HS-5 (cell line): ENCODE measurements around the gene ANK3.
"Not testable (repeated sequence)": the region's sequence is repeated elsewhere in the genome, so short reads cannot be mapped to it uniquely, and the experiment has no call there.

Experiments used
- DNase-seq: peaks from one replicate; pipeline ENCODE4 v3.0.0-alpha.2; 2012; ENCODE audit warnings: low read depth

ANK3 gene

DNA sequence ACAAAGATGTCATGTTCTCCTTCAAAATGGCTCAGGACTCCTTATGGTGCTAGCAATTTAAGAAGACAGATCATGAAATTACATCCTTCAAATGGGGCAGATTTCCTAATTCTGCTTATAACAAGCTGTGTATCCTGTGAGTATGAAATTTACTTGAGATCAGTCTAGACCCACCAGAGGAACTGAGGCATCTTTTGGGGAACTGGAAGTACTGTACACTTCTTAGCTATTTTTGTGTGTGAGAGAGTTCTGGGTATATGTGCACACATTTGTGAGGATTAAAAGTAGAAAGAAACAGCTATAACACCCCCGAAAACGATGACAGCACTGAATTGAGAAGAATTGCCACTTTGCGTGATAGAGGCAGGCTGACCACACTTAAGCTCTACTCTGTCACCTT is 296.4 kb downstream of the ANK3 start:
- no peak for DNase-seq

DNA sequence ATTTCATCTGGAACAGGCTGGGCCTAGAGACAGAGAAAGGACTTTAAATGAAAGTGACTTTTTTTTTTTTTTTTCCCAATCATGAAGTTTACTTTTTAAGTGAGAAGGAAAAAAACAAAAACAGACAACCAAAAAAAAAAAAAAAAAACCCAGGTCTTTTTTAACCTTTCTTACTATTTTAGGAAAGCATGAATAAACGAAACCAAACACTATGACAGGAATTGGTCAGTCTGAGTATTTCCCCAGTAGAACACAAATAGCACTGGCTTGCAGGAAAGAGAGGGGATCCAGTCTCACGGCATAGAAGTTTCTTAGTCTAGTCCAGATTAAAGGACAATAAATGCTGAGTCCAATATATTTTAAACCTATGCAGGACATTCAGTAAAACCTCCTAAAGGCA is 302.8 kb downstream of the ANK3 start:
- DNase-seq, result no peak

- no peak for DNase-seq
Observed at GRCh38 chr10:60086421-60086820, 303.3 kb downstream of the ANK3 start.

DNA sequence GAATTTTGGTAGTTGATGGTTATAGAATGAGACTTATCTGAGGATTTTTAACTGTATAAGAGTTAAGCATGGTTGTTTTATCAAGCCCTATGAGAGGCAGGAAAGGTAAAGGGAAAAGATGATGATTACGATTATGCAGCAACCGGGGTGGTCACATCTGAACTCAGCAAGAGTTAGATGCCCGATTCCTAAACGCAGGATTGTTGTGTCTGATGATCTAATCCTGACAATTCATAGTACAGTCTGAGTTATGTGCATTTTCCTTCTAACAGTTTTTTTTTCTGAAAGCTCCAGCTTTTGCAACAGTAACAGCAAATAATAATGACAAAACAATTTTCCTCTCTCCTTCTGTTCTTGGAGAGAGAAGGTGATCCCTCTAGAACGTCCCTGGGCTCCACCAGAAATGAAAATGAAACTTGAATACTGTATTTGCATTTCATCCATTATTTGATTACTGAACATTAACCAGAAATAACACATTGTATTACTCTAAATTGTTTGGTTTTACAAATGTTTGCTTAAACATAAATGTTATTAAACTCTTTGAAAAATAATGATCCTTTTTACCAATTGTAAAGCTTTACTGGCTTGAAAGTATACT is 306.8 kb downstream of the ANK3 start:
- DNase-seq, result no peak

DNA sequence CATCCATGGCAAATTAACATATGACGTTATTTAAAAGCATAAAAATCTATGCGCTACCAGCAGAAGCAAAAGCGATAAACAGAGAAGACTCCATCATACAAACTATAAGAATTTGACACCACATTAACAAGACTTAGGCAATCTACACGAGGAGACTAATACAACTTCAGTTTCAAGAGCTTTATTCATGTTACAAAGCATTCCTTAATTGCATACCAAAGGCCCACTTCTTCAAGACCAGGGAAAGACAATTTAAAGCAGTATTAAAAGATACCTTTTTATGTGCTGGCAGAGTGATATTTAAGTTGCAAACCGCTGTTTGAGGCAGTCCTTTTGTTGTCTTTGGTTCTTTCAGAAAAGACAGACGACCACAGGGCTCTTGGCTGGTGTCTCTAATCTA is 307.3 kb downstream of the ANK3 start:
- DNase-seq, result no peak

GRCh38 chr10:60073781-60074656 is 315.7 kb downstream of the ANK3 start:
- DNase-seq, result no peak

DNA sequence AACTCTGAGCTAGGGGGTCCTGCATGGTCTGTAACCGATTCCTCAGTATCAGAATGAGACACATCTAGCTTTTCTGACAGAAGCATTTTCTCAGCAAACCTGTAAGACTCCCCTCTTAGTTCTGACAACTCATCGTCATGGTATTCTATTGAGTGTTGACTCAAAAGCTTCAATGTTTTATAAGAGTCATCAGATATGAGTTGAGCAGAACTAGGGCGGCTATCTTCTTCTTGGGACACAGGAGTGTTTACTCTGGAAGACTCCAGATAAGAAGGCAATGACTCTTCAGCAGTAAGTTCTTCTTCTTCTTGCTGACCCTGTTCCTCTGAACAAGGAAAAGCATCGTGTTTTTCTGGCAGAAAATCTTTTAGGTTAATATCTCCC is 316.3 kb downstream of the ANK3 start:
- DNase-seq, result no peak

DNA sequence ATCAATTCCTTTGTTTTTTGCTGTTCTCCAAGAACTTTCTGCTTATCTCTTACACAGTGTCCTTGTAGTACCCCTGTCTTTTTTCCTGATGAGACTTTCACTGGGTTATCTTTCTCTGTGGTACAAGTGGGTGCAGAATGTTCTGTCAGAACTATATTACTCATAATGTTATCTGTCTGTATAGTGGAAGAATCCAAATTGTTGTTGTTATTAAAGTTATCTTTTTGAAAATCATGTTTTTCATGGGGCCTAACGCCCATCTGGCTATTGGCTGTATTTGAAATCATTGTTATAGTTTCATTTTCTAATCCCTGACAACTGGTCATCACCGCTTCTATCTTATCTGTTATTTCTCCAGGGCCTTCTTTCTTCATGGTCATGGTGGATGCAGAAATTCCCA is 320.4 kb downstream of the ANK3 start:
- no peak for DNase-seq

GRCh38 chr10:60050366-60050765 is 339.3 kb downstream of the ANK3 start:
- no peak for DNase-seq

DNA sequence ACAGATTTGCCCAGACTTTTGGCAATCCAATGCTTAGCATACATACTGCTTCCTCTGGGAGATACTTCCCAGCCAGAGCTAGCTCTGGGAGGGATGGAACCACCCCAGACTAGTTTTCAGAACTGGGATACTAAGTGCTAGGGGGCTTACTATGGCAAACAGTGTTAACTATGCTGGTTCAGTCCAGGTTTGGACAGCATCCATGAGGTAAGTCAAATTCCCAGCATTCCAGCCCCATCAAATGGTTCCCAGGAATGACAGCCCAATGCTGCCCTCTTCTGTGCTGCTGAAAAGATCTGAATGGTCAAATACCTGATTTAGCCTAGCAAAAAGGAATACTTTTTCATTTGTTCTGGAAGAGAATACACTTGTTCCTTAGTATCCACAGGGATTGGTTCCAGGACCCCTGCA is 341.6 kb downstream of the ANK3 start:
- peak; percentile 26 for DNase-seq

- no peak for DNase-seq
Observed at GRCh38 chr10:60045571-60045970, 344.1 kb downstream of the ANK3 start.

DNA sequence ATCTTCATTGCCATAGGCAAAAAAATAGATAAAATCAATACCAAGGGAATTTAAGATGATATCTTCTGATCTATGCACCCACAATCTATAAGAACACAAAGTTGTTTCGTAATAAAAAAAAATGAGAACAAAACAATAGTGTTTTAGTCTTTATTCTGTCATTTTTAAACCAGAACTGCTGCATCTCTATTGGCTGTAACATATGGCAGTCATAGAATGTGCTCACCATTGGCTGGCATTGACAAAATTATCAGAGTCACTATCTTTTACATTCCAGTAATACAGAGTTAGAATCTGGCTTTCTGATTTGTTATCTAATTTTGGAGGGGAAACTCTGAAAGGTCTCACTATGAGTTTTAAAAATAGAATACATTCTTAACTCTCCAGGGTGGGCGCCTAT is 344.7 kb downstream of the ANK3 start:
- DNase-seq, result no peak

DNA sequence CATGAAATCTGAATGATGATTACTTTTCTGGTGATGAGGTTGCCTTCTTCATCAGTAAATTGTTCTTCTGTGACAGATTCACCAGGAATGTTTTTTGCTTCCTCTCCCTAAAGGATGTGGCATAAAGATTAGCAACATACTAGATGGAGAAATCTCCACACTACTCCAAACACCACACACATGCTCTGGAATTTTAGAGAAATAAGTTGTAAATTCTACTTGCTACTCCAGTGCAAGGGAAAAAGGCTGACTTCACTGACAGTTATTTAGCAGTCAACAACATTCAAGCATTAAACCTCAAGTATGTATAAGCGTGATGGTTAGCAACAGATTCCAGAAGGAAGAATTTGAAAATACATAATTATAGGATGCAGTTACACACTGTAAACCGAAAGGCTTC is 345.4 kb downstream of the ANK3 start:
- DNase-seq, result peak; percentile 67

GRCh38 chr10:60043561-60044241 is 346.0 kb downstream of the ANK3 start:
- no peak for DNase-seq

GRCh38 chr10:60042914-60043313 is 346.8 kb downstream of the ANK3 start:
- DNase-seq, result no peak

DNA sequence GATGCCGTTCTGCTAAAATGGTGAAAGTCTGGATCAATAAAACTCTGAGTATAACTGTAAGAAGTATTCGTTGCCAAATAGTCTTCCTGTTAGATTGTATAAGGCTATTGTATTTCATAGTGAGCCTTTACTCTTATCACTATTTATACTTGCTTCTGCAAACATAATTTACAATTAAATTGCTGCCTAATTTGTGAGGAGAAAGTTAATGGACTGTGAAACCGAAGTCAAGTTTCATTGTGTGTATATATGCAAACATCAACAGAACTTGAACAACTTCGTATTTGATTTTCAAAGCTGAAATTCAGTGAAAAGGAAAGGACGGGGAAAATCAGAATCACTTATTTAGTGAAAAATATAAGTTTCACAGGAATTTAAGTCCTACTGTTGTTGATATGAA is 347.4 kb downstream of the ANK3 start:
- no peak for DNase-seq

DNA sequence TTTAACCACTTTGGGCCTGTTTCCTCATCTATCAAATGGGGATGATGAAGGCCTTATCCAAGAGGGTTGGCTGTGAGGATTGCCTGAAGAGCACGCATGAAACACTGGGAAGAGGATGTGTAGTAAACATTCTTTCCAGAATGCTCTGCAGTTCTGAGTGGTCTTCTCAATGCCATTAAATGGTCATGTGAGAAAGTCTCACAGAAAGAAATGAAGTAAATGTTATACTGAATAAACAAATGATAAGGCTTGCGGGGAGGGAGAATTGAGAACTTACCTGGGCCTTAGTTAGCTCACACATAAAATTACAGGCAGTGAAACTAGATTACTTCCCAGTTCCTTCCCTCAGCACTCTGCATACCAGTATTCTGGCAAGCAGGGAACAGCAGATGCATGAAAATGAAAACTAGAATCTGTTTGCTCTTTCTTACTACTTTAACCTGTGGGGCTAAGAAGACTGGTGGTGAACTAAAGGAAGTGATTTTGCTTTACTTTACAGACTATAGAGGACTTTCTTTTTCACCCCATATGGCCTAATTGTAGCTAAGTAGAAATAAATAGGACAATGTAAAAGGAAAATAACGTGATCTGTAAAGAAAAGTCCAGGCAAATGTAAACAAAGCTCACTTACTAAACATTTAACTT is 348.1 kb downstream of the ANK3 start:
- DNase-seq, result no peak

DNA sequence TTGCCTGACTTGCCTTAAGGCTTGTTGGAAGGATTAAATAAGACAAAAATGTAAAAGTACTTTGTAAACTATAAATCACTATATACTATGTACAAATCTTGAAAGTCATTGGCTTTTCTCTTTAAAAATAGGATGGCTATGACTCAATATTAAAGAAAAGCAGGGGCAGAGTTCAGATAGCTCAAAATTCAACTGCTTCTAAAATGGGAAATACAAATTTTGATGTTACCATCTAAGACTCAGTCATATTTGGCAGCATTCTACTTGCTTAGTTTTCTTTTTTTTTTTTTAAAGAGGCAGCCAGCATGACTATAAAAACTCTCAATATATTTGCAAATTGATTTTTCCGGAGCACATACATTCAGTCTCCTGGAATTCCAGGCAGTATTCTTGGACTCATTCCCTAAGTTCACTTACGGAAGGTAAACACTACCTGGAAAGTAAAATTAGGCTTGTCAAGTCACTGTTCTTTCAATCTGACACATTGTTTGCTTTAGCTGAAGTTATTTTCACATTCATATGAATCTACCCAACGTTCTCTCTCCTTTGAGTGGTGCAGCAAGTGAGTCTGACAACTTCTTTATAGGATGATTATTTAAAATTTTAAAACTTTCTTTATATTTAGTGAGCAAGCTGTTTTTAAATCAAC is 349.5 kb downstream of the ANK3 start:
- DNase-seq, result no peak

GRCh38 chr10:60035984-60036383 is 353.7 kb downstream of the ANK3 start:
- DNase-seq, result no peak

GRCh38 chr10:60035375-60035774 is 354.3 kb downstream of the ANK3 start:
- DNase-seq, result not testable (repeated sequence)

- no peak for DNase-seq
Observed at GRCh38 chr10:60032723-60033122, 357.0 kb downstream of the ANK3 start.

DNA sequence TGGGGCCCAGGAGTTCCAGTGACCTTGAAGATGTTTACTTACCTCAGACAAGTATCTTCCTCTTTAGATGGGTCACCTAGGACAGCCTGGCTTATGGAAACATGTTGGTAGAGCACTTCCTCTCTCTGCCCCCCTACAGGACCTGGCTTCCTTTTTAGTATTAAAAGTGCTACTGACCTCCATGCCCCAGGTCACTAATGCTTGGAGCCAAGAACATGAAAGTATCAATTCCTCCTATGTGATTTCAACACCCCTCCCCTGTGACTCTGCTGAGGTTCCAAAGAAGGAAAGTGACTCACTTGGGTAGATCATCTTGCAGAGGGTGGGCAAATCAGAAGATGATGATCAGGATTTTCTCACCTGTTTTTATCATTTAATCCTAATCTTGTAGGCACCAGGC is 358.0 kb downstream of the ANK3 start:
- DNase-seq, result no peak
